Right hindlimb (tissue), 1 donor: ENCODE measurements around the gene PIK3R5.

ENCODE experiments used
- DNase-seq: peaks from one replicate; pipeline ENCODE4 v3.0.0-alpha.2; 2018

Gene PIK3R5

DNA sequence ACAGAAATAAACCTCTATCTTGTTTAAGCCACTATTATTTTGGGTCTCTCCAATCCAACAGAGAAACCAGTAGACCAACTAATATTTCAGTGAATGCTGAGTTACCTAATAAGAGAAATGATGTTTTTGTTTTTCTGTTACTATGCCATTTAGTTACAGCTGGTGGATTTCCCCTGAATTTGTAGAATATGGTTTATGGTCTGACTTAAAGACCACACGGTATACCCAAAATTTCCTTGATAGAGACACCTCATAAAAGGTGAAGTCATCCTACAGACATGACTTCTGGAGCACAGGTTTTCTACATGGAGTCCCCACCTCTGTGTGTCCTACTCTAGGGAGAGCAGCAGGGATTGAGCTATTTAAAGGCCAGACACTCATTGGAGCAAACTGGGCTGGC, 13.3 kb downstream of the PIK3R5 start:
- no peak for DNase-seq

DNA sequence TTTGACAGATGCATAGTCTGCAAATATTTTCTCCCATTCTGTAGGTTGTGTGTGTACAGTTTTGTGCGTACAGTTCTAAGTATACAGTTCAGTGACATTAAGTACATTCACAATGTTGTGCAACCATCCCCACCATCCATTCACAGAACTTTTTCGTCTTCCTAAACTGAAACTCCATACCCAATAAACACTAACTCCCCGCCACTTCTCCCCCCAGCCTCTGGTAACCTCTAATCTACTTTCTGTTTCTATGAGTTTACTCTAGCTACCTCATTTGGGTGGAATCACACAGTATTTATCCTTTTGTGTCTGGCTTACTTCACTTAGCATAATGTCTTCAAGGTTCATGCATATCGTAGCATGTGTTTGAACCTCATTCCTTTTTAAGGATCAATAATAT, 14.3 kb downstream of the PIK3R5 start:
- DNase-seq, result no peak

DNA sequence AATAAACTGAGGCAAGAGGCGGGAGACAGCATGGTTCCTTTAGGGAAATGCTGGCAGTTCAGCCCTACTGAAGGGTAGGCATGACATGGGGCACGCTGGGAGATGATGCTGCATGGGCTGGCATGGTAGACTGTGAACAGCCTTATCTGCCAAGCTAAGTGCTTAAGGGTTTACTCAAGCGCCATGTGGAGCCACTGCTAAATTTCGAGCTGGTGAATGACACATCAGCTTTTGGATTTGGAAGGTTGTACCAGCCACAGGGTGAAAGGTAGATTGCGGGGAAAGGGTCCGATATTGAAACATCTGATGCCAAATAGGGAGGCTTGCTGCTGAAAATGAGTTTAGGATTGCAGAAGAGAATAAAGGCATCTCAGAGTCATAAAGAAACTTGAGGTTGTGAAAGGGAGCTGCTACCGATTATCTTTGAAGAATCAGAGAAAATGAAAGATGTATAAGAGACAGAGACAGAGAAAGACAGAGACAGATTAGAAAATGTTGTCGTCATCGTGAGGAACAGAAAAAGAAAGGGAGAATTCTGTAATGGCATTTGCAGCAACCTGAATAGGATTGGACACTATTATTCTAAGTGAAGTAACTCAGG, 16.3 kb downstream of the PIK3R5 start:
- DNase-seq, result no peak

GRCh38 chr17:8948462-8948861, 17.0 kb downstream of the PIK3R5 start:
- DNase-seq, result no peak

DNA sequence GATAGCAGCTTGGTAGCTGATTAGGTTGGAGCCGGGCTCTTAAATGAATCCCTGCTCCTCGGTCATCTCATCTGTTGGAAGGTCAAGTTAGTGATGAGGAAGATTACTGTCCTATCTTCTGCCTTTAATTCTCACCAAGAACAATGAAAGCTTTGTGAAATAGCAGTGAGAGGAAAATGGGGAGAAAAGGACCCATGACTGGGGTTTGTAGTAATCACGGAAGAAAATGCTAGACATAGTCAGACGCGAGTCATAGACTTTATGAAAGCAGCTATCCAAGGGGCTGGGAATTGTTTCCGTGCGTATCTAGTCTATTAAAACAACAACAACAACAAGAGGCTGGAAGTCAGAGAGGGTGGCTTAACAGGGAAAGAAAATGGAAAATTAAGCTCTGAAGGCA, 18.3 kb downstream of the PIK3R5 start:
- no peak for DNase-seq

- no peak for DNase-seq
These were observed 19.0 kb downstream of the PIK3R5 start for GRCh38 chr17:8946476-8946875.

GRCh38 chr17:8946071-8946470, 19.4 kb downstream of the PIK3R5 start:
- DNase-seq, result no peak

- DNase-seq, result no peak
These were observed 20.8 kb downstream of the PIK3R5 start for GRCh38 chr17:8944748-8945147.

DNA sequence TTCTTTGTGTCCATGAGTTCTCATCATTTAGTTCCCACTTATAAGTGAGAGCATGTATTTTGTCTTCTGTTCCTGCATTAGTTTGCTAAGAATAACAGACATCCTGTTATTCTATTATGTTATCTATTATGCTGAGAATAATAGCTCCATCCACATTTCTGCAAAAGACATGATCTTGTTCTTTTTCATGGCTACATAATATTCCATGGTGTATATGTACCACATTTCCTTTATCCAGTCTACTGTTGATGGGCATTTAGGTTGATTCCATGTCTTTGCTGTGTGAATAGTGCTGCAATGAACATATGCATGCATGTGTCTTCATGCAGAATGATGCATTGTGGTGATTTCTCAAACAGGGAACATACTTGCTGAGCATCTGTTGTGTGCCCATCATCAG, 21.4 kb downstream of the PIK3R5 start:
- DNase-seq, result no peak

DNA sequence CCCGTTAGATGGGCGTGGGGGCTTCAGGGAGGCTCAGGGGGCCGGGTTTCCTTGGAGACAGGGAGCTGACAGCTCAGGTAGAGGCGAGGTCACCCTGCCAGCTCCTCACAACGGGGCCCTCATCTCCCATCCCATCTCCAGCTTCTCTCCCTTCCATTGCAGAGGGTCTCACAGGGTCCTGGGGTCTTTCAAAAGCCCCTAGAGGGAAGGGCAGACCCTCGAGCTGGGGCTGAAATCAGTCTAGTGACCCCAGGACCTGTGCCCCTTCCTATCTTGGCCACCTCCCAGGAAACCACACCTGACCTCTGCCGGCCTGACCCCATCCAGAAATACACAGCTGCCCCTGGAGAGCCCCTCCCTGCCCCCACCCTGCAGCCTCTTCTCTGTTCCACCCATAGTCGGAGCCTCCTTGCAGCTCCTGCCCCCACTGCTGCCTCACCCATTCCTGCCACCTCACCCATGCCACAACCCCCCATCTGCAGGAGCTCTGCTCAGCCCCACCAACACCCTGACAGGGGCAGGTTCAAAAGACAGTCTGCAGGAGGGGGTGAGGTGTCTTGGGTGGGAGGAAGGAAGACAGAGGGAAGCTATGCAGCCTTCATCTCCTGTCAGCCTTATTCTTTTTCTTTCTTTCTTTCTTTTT, 23.4 kb downstream of the PIK3R5 start:
- no peak for DNase-seq

DNA sequence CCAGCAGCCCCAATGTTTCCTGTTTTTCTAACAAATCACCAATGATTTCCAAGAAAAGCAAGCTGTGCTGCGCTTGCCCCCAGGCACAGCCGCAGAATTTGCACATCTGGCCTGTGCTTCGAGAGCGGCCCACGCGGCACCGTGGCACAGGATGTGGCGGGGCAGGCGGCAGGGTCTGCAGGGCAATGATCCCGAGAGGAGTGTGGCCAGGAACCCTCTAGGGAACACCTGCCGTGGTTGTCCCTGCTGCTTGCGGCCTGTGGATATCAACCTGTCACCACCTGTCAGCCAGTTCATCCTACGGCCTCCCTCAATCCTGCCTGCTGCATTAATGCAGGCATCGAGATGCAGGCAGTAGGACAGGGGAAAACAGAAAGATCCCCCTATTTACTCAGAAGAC, 24.0 kb downstream of the PIK3R5 start:
- no peak for DNase-seq

GRCh38 chr17:8940866-8941471, 24.5 kb downstream of the PIK3R5 start:
- DNase-seq, result no peak

GRCh38 chr17:8939496-8940334, 25.8 kb downstream of the PIK3R5 start:
- DNase-seq, result no peak

DNA sequence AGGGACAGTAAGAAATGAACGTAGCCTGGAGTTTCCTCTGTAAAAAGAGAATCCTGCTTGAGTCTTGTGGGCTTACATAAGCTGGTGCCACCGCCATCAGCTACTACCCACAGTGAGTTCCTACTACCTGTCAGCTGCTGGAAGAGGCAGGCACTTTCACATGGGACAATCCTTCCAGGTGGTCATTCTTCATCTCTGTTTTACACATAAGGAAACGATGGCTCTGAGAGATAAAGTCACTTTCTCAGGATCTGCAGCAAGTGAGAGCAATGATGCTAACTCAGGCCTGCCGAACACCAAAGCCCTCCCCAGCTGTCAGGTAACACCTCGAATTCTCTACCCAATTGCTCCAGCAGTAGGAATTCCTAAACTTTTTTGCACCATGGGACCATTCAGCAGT, 26.6 kb downstream of the PIK3R5 start:
- DNase-seq, result no peak

DNA sequence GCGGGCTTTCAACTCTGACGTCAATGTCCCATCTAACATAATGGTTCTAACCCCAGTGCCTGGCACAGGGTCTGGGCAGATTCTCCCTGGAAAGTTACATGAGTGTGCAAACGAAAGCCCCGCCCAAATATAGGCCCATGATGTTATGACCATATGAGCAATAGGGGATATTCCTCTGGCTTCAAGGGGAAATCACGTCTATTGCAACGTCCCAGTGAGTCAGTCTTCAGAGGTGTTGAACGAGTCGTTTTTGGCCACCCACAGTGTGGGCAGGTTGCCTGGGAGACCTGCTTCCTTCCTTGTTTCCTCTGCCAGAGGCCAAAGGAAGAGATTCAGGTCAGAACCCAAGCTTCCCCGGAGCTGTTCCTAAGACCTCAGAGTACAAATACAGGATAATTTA, 30.3 kb downstream of the PIK3R5 start:
- DNase-seq, result no peak

GRCh38 chr17:8934346-8934745, 31.2 kb downstream of the PIK3R5 start:
- no peak for DNase-seq

DNA sequence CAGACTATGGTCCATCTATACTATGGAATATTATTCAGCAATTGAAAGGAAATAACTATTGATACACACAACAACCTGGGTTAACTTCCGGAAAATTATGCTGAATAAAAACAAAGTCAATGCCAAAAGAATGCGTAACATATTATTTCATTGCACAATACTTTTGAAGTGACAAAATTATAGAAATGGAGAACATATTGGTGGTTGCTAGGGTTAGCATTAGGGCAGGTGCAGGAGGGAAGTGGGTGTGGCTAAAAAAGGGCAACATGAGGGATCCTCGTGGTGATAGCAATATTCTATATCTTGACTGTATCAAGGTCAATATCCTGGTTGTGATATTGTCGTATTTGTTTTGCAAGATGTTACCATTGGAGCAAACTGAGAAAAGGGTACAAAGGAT, 34.9 kb downstream of the PIK3R5 start:
- no peak for DNase-seq

DNA sequence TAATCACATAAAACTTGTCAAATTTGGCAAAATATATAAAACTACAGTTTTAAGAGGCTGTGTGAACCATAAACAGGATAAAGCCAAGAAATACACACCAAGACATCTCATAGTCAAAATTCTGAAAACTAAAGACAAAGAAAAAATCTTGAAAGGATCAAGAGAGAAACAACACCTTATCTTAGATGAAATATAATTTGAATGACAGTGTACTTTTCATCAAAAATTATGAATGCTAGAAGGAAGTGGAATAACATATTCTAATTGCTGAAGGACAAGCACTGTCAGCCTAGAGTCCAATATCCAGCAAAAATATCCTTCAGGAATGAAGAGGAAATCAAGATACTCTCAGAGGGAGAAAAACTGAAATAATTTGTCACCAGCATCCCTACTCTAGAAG, 37.2 kb downstream of the PIK3R5 start:
- no peak for DNase-seq

DNA sequence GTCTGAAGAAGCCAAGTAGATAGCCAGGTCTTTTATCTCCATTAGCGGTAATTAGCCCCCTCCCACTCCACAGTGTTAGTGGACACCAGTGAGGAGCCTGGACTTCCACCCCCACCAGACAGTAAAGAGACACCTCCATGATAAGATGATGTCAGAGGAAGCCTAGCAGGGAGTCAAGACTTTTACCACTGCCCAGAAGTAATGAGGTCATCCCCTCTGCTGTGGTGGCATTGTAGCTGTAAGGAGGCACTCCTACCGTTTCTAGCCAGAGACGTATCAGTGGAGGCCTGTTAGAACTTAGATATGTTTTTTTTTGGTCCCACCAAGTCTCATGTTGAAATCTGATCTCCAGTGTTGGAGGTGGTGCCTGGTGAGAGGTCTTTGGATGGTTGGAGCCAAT, 38.1 kb downstream of the PIK3R5 start:
- DNase-seq, result no peak

- DNase-seq, result no peak
These were observed 39.7 kb downstream of the PIK3R5 start for GRCh38 chr17:8925808-8926207.

DNA sequence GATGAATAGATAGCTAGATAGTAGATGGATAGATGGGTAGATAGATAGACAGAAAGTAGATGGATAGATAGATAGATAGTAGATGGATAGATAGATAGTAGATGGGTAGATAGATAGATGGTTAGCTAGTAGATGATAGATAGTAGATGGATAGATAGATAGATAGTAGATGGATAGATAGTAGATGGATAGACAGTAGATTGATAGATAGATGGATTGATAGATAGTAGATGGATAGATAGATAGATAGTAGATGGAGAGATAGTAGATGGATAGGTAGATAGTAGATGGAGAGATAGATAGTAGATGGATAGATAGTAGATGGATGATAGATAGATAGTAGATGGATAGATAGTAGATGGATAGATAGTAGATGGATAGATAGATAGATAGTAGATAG, 40.4 kb downstream of the PIK3R5 start:
- no peak for DNase-seq

- DNase-seq, result no peak
These were observed 40.9 kb downstream of the PIK3R5 start for GRCh38 chr17:8924595-8924994.

DNA sequence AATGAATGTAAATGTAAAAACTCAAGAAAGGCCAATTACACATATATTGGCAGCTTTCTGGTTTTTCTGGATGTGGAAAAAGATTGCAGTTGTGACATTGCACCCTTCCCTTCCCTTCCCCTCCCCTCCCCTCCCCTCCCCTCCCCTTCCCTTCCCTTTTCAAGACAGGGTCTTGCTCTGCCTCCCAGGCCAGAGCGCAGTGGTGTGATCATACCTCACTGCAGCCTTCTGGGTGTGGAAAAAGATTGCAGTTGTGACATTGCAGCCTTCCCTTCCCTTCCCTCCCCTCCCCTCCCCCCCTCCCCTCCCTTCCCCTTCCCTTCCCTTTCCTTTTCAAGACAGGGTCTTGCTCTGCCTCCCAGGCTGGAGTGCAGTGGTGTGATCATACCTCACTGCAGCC, 41.7 kb downstream of the PIK3R5 start:
- no peak for DNase-seq

GRCh38 chr17:8922928-8923327, 42.6 kb downstream of the PIK3R5 start:
- DNase-seq, result no peak
